HG03354 (cell line): ENCODE data around the gene SERGEF.

Experiments
- ATAC-seq: cut with Tn5 transposase; IDR thresholded peaks from one replicate; pipeline ENCODE4 v1.9.1; 2021; ENCODE audit warnings: mild to moderate bottlenecking; ENCODE audit not compliant: unreplicated experiment, poor library complexity, severe bottlenecking

Gene SERGEF

GRCh38 chr11:17838102-17838501 is 174.7 kb downstream of the SERGEF start:
- no peak for ATAC-seq

GRCh38 chr11:17831883-17832282 is 181.0 kb downstream of the SERGEF start:
- no peak for ATAC-seq

DNA sequence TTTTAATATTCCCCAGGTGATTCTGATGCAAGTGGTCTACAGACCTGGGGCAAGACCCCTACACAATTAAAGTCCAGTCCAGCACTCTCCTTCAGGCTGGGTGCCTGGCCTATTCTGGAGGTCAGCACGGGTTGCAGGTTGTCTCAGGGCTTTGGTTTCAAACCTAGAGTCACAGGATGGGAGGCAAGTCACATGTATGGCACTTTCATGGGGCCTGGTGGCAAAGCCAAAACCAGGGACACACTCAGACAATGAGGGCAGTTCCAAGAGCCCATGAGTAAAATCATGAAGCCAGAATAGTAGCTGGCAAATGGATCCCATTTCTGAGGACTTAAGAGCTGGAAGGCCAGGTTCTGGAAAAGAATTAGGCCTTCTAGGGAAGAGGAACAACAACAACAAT is 181.6 kb downstream of the SERGEF start:
- no peak for ATAC-seq

DNA sequence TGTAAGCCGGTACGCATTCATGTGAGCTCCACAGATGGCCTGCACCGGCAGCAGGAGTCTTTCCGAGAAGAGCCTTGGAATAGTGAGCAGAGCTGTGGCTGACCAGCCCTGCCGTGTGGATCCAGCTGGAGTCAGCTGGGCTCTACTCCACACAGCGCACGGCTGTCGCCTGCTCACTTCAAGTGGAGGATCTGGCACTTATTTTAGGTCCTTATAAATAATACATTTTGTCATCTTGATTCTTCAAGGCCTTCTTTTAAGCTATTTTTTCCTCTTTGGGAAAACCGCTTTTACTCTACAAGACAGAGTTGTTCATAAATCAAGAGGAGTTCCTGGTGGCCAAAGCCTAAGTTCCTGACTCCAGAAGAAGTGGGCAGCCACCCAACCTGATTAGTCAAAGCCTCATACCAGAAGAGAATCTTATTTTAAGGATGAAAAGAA is 184.5 kb downstream of the SERGEF start:
- no peak for ATAC-seq

GRCh38 chr11:17827006-17827405 is 185.8 kb downstream of the SERGEF start:
- no peak for ATAC-seq

- ATAC-seq = no peak
Observed at GRCh38 chr11:17822401-17822781, 190.5 kb downstream of the SERGEF start.

DNA sequence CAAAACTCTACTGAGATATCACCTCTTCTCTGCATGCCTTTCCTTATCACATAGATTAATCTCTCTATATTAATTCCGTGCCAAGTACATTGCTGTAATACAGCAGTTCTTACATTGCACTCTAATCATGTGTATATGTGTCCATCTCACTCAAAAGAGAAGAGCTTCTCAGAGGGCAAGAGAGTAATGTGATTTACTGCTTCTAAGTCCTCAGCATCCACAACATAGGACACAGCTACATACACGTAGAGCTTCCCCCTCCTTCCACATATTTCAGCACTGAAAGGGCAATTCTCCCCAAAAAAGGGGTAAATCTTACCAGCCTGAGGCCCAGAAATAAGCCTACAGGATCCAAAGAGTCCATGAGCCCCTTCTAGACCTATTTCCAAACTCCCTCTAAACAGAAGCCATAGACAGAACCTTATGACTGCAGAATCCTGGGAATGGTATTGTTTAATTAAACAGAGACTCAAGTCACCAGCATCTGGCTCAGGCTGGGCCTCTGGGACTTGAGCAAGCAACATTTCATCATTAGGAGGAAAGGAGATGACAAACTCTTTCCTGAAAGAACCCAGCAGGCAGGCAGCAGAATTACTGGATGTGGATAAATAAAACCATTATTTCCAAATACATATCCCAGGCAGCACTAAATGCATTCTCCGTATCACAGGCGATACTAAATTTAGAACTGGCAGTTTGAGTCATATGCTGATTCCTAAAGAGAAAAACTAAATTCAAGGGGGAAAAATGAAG is 191.0 kb downstream of the SERGEF start:
- no peak for ATAC-seq

- ATAC-seq = no peak
Observed at GRCh38 chr11:17816232-17816931, 196.5 kb downstream of the SERGEF start.

DNA sequence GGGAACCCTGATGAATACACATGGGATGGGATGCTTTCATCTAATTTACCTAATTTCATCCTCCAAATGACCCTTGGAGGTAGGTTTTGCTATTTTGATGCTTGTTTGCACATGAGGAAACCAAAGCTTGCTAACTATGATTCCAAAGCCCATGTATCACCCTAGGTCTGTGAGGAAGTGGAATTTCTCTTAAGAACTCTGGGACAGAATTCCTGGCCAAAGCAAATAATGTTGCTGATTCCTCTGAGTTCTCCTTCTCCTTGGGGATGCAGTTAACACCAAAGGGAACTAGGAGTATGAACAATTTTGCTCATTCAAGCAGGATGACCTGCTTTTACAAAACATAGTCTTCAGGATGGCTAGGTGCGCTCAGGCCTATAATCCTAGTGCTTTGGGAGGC is 198.3 kb downstream of the SERGEF start:
- no peak for ATAC-seq

DNA sequence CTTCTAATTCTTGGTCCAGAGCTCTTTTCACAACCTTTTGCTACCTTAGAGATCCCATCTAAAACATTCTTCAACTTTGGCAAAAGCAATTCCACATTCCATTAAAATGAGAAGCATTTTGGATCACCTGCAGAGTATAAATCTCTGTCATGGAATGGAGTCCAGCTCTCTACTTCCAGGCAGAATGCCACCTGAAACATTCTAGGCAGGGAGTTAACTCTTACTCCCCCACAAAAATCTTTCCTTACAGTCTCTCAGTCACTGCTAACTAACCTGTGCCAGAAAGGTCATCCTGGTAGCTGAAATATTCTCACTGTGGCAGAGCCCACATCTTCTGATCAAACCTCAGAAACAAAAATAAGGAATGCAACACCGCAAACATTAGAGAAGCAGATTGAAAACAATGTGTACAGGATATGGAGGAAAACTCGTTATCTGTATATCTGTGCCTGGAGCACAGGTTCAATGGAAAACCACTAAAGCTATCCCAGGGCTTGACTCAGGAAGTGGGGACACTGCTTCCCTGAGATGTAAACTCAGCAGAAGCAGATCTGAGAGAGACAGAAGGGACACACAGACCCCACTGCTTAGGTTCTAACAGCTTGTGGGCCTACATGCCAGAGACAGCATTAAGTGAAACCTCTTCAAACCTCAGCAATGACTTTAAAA is 199.3 kb downstream of the SERGEF start:
- ATAC-seq = no peak

DNA sequence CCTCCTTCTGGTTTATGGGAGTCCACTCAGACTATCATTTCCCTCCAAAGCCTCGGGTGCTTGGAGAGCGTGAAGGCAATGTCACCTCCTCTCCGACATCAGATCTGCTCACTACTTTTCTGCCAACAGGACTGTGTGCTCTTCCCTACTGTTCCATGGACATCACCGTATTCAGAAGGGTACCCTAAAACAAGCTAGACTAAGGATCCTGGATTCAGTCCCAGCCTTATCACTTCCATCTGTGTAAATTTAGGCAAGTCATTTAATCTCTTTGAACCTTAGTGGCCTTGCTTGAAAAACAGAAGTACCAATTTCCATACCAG is 200.0 kb downstream of the SERGEF start:
- no peak for ATAC-seq

DNA sequence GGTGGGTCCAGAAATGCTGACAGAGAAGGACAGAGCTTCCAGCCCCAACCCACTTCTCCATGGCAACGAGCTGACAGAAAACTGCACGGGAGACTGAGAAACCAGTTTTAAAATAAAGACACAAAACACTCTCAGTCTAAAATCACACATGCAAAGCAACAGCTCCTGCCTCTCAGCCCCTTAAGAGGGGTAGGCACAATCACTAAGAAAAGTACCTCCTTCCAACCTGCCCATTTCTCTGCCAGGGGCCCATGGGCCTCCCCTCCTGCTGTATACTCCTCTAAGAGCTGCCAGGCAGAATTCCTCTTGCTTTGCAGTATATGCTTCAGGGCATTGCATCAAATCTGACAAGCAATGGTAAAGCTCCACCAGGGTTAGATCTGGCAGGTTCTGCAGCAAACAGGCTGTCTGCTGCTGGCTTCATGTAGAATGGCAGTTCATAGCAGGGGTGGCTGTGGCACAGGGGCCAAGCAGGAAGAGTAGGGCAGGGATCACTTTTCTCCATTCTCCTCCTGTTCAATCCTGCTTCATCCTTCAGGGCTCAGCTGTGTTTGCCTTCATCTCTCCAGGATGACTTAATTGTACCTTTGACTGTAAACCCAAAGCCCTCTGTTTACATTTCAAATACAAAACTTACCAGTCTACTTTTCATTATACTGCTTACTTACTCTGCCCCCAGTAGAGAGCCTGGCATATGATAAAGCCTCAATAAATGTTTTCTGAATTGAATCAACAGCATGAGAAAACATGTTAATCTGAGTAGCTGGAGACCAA is 200.6 kb downstream of the SERGEF start:
- ATAC-seq = no peak

- no peak for ATAC-seq
Observed at GRCh38 chr11:17811352-17811751, 201.5 kb downstream of the SERGEF start.

DNA sequence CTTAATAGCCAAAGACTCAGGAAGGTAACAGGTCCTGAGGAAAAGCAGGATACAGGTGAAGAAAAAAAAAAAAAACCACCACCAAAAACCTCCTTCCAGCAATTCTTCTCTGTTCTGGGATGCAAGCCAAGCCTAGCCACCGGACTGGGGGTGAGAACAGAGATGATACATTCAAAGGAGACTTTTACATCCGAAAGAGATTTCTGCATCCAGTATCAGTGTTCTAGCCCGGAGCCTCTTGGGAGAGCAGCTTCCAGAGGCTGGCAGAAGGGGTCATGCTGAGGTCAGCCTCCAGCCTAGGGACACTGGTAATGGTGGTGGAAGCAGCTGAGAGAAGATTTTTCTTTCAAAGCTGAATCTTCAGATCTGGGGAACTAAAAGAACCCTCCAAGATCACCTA is 202.1 kb downstream of the SERGEF start:
- ATAC-seq = no peak

- no peak for ATAC-seq
Observed at GRCh38 chr11:17810041-17810440, 202.8 kb downstream of the SERGEF start.

DNA sequence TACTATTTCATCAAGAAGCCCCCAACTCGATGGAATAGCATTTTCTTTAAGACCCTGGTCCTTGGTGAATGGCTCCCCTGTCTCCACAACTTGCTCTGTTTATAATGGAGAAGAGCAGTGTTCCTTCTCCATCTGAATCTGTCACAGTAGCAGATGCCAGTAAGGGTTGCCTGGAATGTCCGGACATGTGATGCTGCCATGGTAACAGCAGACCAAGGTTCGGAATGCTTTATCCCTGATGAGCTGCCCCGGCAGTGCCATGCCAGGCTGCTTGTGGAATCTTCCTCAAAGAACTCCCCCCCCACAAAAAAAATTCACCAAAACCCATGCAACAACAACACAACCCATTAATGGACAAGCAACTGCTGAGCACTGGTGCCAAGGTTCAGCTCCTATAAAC is 205.8 kb downstream of the SERGEF start:
- no peak for ATAC-seq

DNA sequence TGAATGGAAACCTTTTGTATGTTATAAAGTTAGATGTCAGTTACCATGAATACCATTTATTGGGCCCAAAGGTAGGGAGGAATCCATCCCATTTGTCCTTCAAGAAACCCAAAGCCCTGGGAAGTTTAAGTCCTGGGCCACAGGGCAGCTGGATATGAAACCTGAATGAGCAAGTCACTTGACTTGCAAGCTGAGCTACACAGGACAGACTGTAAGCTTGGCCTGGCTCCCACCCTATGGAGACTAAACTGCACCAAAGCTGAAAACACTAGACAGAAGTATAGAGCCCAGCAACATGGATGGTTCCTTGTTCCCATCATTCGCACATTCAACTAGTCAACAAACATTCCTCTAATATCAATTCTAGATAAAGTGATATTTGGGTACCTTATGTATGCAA is 207.0 kb downstream of the SERGEF start:
- ATAC-seq = no peak

- ATAC-seq = no peak
Observed at GRCh38 chr11:17805043-17805442, 207.8 kb downstream of the SERGEF start.

DNA sequence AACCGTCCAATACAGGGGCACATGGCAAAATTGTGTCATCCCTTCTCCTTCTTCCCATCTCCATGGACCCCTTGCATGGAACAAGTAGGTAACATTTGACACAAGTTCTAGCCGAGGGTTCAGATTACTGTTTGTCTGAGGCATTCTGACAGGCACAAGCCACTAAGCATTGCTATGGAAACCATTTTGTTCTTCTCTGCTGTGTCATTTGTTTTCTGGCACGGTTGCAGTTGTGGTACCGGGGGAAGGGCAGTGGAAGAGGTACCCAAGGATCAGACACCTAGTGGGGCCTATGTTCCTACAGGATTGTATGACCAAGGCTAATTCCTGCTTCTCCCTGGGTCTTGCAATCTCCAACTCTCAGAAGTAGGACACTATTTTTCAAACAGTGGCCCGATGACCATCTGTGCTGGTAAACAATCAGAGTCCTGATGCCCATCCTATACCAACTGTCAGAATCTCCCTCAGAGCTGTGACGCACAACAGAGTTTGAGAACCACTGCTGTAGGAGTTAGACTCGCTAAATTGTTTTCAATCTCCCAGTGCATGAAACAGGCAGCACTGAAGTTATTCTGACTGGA is 209.0 kb downstream of the SERGEF start:
- no peak for ATAC-seq

GRCh38 chr11:17802491-17802890 is 210.4 kb downstream of the SERGEF start:
- ATAC-seq = no peak
